GM23248 (cell line): ENCODE measurements around the gene INTS14.

Experiments
- EZH2 ChIP-seq: fragments of 200-600 bp; sonication (generic); IDR thresholded peaks from 2 replicates; pipeline ENCODE4 v1.6.1; 2018; ENCODE audit warnings: antibody characterized with exemption, mild to moderate bottlenecking; ENCODE audit not compliant: insufficient read depth, poor library complexity, severe bottlenecking
- EZH2phosphoT487 ChIP-seq: fragments of 200-600 bp; sonication (generic); IDR thresholded peaks from 2 replicates; pipeline ENCODE4 v1.6.1; 2018; ENCODE audit warnings: antibody characterized with exemption, moderate library complexity, mild to moderate bottlenecking, low read depth; ENCODE audit not compliant: insufficient read depth

GRCh38 chr15:65556622-65557021, 54.3 kb downstream of the INTS14 start:
- TF ChIP-seq EZH2 (no peak), EZH2phosphoT487 (no peak)
